Tibial artery (tissue), 4 donors: ENCODE results near the gene NINL.
"Not testable (repeated sequence)": the region's sequence is repeated elsewhere in the genome, so short reads cannot be mapped to it uniquely, and the experiment has no call there.

ENCODE experiments used
- DNase-seq, 2 donors: peaks; one replicate each; pipeline ENCODE4 v3.0.0-alpha.2; 2019
- H3K27ac ChIP-seq, 2 donors: fragments of 200-600 bp; sonication (generic) in 1 of 2; 1 replicate in 1 of 2; 2 replicates in 1 of 2; pipeline ENCODE4 v1.5.1; 2018 to 2019; ENCODE audit warnings: mild to moderate bottlenecking in 1 of 2
- H3K27me3 ChIP-seq, 2 donors: fragments of 200-600 bp; sonication (generic) in 1 of 2; one replicate each; pipeline versions ENCODE4 v1.5.1 to v1.6.0; 2016 to 2019
- H3K36me3 ChIP-seq, 3 donors: fragments of 200-600 bp; sonication (generic) in 2 of 3; one replicate each; pipeline ENCODE4 v1.5.1; 2016 to 2019; ENCODE audit warnings: mild to moderate bottlenecking in 2 of 3
- H3K4me1 ChIP-seq, 4 donors: fragments of 200-600 bp; sonication (generic) in 2 of 4; 1 replicate in 3 of 4; 2 replicates in 1 of 4; pipeline ENCODE4 v1.5.1; 2016 to 2019
- H3K4me3 ChIP-seq, 2 donors: fragments of 200-600 bp; sonication (generic) in 1 of 2; 1 replicate in 1 of 2; 2 replicates in 1 of 2; pipeline ENCODE4 v1.5.1; 2018 to 2019; ENCODE audit warnings: mild to moderate bottlenecking in 2 of 2
- H3K9me3 ChIP-seq, 3 donors: fragments of 200-600 bp; sonication (generic) in 1 of 3; one replicate each; pipeline ENCODE4 v1.5.1; 2016 to 2019
- CTCF ChIP-seq, 2 experiments: fragments of 200-600 bp in 1 of 2; fragments of 450-650 bp in 1 of 2; IDR thresholded peaks; one replicate each; pipeline ENCODE4 v1.5.1; 2017 to 2019; ENCODE audit warnings: antibody characterized with exemption in 2 of 2, mild to moderate bottlenecking in 1 of 2, moderate library complexity in 1 of 2
- intact Hi-C: fragments of 100-400 bp; cut with DNase I; formaldehyde crosslinking; loops from one replicate; pipeline ENCODE4 v1.15.0; 2023; ENCODE audit warnings: low total_unique reads

Gene NINL

GRCh38 chr20:25480156-25480555 is 105.2 kb downstream of the NINL start:
- H3K9me3 ChIP-seq: no peaks in the 10 kb centered on the region
- no peaks in the 10 kb centered on the region for H3K27me3 ChIP-seq
- TF ChIP-seq CTCF (IDR thresholded peaks at IDR 0.05): no peak
- no peak for DNase-seq
- peaks cover 3 to 65% (median 9%) of the 10 kb centered on the region in 3 donors for H3K36me3 ChIP-seq
- H3K4me1 ChIP-seq: no peaks in the 10 kb centered on the region
- intact Hi-C loops: no loop called here
- H3K4me3 ChIP-seq: no peak overlapping the region
- H3K27ac ChIP-seq: no peak overlapping the region

- no peaks in the 10 kb centered on the region for H3K4me1 ChIP-seq
- peaks cover 3 to 67% (median 9%) of the 10 kb centered on the region in 3 donors for H3K36me3 ChIP-seq
- H3K27me3 ChIP-seq: no peaks in the 10 kb centered on the region
- no peak for TF ChIP-seq CTCF (IDR thresholded peaks at IDR 0.05)
- H3K4me3 ChIP-seq: no peak overlapping the region
- no peak overlapping the region for H3K27ac ChIP-seq
- H3K9me3 ChIP-seq: no peaks in the 10 kb centered on the region
- DNase-seq: no peak
- intact Hi-C loops: no loop called here
These were observed 105.7 kb downstream of the NINL start for GRCh38 chr20:25479638-25480037.

GRCh38 chr20:25478889-25479568 is 106.3 kb downstream of the NINL start:
- no peaks in the 10 kb centered on the region for H3K9me3 ChIP-seq
- DNase-seq: no peak
- H3K27ac ChIP-seq: no peak overlapping the region
- TF ChIP-seq CTCF (IDR thresholded peaks at IDR 0.05): no peak
- H3K27me3 ChIP-seq: no peaks in the 10 kb centered on the region
- intact Hi-C loops: no loop called here
- no peak overlapping the region for H3K4me3 ChIP-seq
- H3K4me1 ChIP-seq: no peaks in the 10 kb centered on the region
- H3K36me3 ChIP-seq: peaks cover 3 to 69% (median 9%) of the 10 kb centered on the region in 3 donors

- no peak for DNase-seq
- Histone ChIP-seq H3K4me1 (no peaks in the 10 kb centered on the region), H3K9me3 (no peaks in the 10 kb centered on the region), H3K27me3 (no peaks in the 10 kb centered on the region), H3K27ac (no peak overlapping the region), H3K36me3 (peaks cover 3 to 75% (median 9%) of the 10 kb centered on the region in 3 donors), H3K4me3 (no peak overlapping the region)
- no peak for TF ChIP-seq CTCF (IDR thresholded peaks at IDR 0.05)
- intact Hi-C loops: no loop called here
These were observed 108.1 kb downstream of the NINL start for GRCh38 chr20:25477014-25477882.

GRCh38 chr20:25476106-25477013 is 109.0 kb downstream of the NINL start:
- H3K27ac ChIP-seq: no peak overlapping the region
- no peak for DNase-seq
- no peaks in the 10 kb centered on the region for H3K4me1 ChIP-seq
- intact Hi-C loops: no loop called here
- no peak for TF ChIP-seq CTCF (IDR thresholded peaks at IDR 0.05)
- H3K4me3 ChIP-seq: no peak overlapping the region
- H3K9me3 ChIP-seq: no peaks in the 10 kb centered on the region
- H3K27me3 ChIP-seq: no peaks in the 10 kb centered on the region
- H3K36me3 ChIP-seq: peaks cover 3 to 67% (median 6%) of the 10 kb centered on the region in 3 donors

GRCh38 chr20:25473297-25473696 is 112.0 kb downstream of the NINL start:
- H3K4me3 ChIP-seq, H3K4me1 ChIP-seq, intact Hi-C loops, H3K27me3 ChIP-seq, DNase-seq, H3K27ac ChIP-seq, H3K9me3 ChIP-seq: not testable (repeated sequence)
- peaks cover 0 to 62% (median 4%) of the 10 kb centered on the region in 3 donors for H3K36me3 ChIP-seq
